Heart left ventricle (tissue), 16 donors: Measurements from ENCODE around the gene SYCN. TPM values are rescaled to one million over a fixed set of nuclear protein-coding genes. Genes with fewer than 3 reads are reported as not detected.

Experiments
- ATAC-seq, 4 donors: fragments of 200-7000 bp; cut with Tn5 transposase; one replicate each; pipeline ENCODE4 v1.9.1; 2020 to 2022; ENCODE audit warnings: moderate library complexity in 4 of 4, mild to moderate bottlenecking in 3 of 4, moderate number of reproducible peaks in 1 of 4
- DNase-seq, 5 donors: peaks; one replicate each; pipeline ENCODE4 v3.0.0-alpha.2; 2020
- H3K27ac ChIP-seq, 12 donors: fragments of 200-600 bp; sonication (generic) in 4 of 12; one replicate each; pipeline versions ENCODE4 v1.5.0 to v1.8.0; 2016 to 2022; ENCODE audit warnings: mild to moderate bottlenecking in 2 of 12
- H3K27me3 ChIP-seq, 9 donors: fragments of 200-600 bp; sonication (generic) in 2 of 9; one replicate each; pipeline versions ENCODE4 v1.5.1 to v1.8.0; 2016 to 2022; ENCODE audit warnings: mild to moderate bottlenecking in 3 of 9
- H3K36me3 ChIP-seq, 9 donors: fragments of 200-600 bp; sonication (generic) in 2 of 9; one replicate each; pipeline versions ENCODE4 v1.5.0 to v1.8.0; 2018 to 2022; ENCODE audit warnings: mild to moderate bottlenecking in 2 of 9
- H3K4me1 ChIP-seq, 12 donors: fragments of 200-600 bp; sonication (generic) in 4 of 12; one replicate each; pipeline versions ENCODE4 v1.5.0 to v1.8.0; 2016 to 2022; ENCODE audit warnings: mild to moderate bottlenecking in 3 of 12
- H3K4me3 ChIP-seq, 12 donors: fragments of 200-600 bp; sonication (generic) in 4 of 12; one replicate each; pipeline versions ENCODE4 v1.5.0 to v1.8.0; 2017 to 2022; ENCODE audit warnings: mild to moderate bottlenecking in 9 of 12, moderate library complexity in 4 of 12
- H3K9me3 ChIP-seq, 12 donors: fragments of 200-600 bp; sonication (generic) in 4 of 12; one replicate each; pipeline versions ENCODE4 v1.5.0 to v1.8.0; 2016 to 2022; ENCODE audit warnings: mild to moderate bottlenecking in 1 of 12
- POLR2A ChIP-seq, 2 donors: fragments of 450-650 bp; IDR thresholded peaks; one replicate each; pipeline ENCODE4 v1.6.1; 2017; ENCODE audit warnings: antibody characterized with exemption in 2 of 2, mild to moderate bottlenecking in 2 of 2, moderate library complexity in 2 of 2
- WGBS, 4 donors: extraction: QIAGEN DNeasy Blood & Tissue Kit in 2 of 4; methylation state at CpG; one replicate each; pipeline versions ENCODE4 v1.1.5 to v1.1.7; 2013 to 2018; 5-methylcytosine and 5-hydroxymethylcytosine counted together
- intact Hi-C, 10 donors: fragments of 100-400 bp; cut with DNase I; formaldehyde crosslinking; loops; one replicate each; pipeline versions ENCODE4 v1.11.1 to v1.14.2; 2022
- long read RNA-seq, 3 donors: library from polyadenylated mRNA; unstranded; transcript quantifications; one replicate each; pipeline ENCODE4 v2.0.0, GENCODE V29; 2020 to 2021
- polyA plus RNA-seq, 2 donors: library from polyadenylated mRNA; stranded (reverse); fragments of 200-250 nt; gene quantifications; one replicate each; pipeline ENCODE4 v1.2.3, GENCODE V29; 2013
- total RNA-seq, 9 donors: library from RNA; depleted of rRNA in 2 of 9; stranded (reverse); fragments of >200 nt in 2 of 9; fragmentation: NEBNext Ultra II Directional in 3 of 9; extraction: Animal tissue kit (Norgen Biotek cat#: 25700) in 3 of 9; gene quantifications; one replicate each; pipeline versions ENCODE4 v1.1.0 to v1.2.4, GENCODE V29; 2016 to 2023
- TF ChIP-seq, protein P1 (sequence below), 12 donors: fragments of 200-600 bp; sonication (generic) in 4 of 12; IDR thresholded peaks; one replicate each; pipeline versions ENCODE4 v1.5.0 to v1.8.0; 2018 to 2022; ENCODE audit warnings: antibody characterized with exemption in 12 of 12, mild to moderate bottlenecking in 5 of 12
- donor health status: ischemic (EF 13 %, LVEDD 7.1; RV severe dilation, severe dysfunction).
- donor health status: healthy with polysubstance abuse.
- donor health status: DM: no; HTN: yes; CAD: no.
- donor health status: DM: no; HTN: no; CAD: no.
- donor health status: ischemic (EF 25% LVEDD 6.9; RV normal size, moderate dysfunction).
- donor health status: ischemic (EF 25% LVEDD 5.7; RV mildly dilated, moderate dysfunction).
- donor health status: healthy.
- donor health status: DM: yes; HTN: yes; CAD: no.
- donor health status: ischemic (EF 35%, LVEDD 5.7; RV mildly dilated, moderate dysfunction).
- donor health status: nonischemic (EF 11% LVEDD 7.7; RV severe dilation, severe dysfunction).
- donor health status: DM: yes; HTN: yes; CAD: no.
- donor health status: PGD.
- donor health status: ischemic (EF 29% LVEDD 5.4; RV normal size, mild dysfunction).
- donor health status: nonischemic (EF 23%, LVEDD 6.1; RV moderate dilation, normal function).

The SYCN gene
- under 1 TPM in 1 of 9 donors, not detected in 8; 0.77 TPM for total RNA-seq
- polyA plus RNA-seq = not detected
- long read RNA-seq, donor 1 = 0 reads
- long read RNA-seq, donor 2 = 0 reads
- long read RNA-seq, donor 3 = 0 reads

- Histone ChIP-seq H3K27me3 (peaks cover 16 to 92% (median 57%) of the 10 kb centered on the region in 9 donors), H3K36me3 (no peaks in the 10 kb centered on the region), H3K9me3 (no peaks in the 10 kb centered on the region), H3K27ac (no peak within 1 kb of the TSS), H3K4me3 (no peak within 1 kb of the TSS), H3K4me1 (no peaks in the 10 kb centered on the region)
- ATAC-seq (no peak), DNase-seq (no peak)
- WGBS, 4 donors = 20 to 29% (median 25%) methylated on average over 29 to 57 of the region's 57 CpGs
- TF ChIP-seq, protein P1, sequence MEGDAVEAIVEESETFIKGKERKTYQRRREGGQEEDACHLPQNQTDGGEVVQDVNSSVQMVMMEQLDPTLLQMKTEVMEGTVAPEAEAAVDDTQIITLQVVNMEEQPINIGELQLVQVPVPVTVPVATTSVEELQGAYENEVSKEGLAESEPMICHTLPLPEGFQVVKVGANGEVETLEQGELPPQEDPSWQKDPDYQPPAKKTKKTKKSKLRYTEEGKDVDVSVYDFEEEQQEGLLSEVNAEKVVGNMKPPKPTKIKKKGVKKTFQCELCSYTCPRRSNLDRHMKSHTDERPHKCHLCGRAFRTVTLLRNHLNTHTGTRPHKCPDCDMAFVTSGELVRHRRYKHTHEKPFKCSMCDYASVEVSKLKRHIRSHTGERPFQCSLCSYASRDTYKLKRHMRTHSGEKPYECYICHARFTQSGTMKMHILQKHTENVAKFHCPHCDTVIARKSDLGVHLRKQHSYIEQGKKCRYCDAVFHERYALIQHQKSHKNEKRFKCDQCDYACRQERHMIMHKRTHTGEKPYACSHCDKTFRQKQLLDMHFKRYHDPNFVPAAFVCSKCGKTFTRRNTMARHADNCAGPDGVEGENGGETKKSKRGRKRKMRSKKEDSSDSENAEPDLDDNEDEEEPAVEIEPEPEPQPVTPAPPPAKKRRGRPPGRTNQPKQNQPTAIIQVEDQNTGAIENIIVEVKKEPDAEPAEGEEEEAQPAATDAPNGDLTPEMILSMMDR (IDR thresholded peaks at IDR 0.05) = no peak
- no peak for TF ChIP-seq POLR2A (IDR thresholded peaks at IDR 0.05)
- intact Hi-C loops = loop anchor here in 2 of 10 donors (10.0 kb wide), 1 partner anchor 111 kb away; no protein-coding TSS in a partner anchor
Observed at GRCh38 chr19:39203372-39204341, at the start of gene SYCN. SYCN (minus strand) TSS chr19:39204263; CDS start chr19:39204254, 9 bp downstream.

DNA sequence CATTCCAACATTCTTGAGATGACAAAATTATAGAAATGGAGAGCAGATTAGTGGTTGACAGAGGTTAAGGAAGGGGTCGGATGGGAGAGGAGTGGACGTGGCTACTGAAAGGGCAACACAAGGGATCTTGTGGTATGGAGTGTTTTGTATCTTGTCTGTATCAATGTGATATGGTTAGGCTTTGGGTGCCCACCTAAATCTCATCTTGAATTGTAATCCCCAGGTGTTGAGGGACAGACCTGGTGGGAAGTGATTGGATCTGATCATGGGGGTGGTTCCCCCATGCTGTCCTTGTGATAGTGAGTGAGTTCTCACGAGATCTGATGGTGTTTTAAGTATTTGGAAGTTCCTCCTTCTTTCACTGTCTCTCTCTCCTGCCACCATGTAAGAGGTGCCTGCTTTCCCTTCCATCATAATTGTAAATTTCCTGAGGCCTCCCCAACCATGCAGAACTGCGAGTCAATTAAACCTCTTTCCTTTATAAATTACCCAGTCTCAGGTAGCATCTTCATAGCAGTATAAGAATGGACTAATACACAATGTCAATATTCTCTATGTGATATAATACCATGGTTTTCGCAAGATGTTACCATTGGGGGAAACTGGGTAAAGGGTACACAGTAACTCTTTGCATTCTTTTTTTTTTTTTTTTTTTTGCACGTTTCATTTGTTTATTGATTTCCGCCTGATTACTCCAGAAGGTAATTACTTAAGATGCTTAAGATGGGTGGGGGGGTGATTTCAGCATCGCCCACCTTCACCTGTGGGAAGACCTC, 49.5 kb upstream of the SYCN start:
- intact Hi-C loops = no loop called here
- Histone ChIP-seq H3K9me3 (peaks cover 0 to 8% (median 0%) of the 10 kb centered on the region in 12 donors), H3K27me3 (peaks cover 9 to 81% (median 32%) of the 10 kb centered on the region in 9 donors), H3K27ac (no peak overlapping the region), H3K4me1 (no peaks in the 10 kb centered on the region), H3K36me3 (no peaks in the 10 kb centered on the region), H3K4me3 (no peak overlapping the region)
- WGBS, 4 donors = 79 to 87% (median 85%) methylated on average over 8 of the region's 8 CpGs
- ATAC-seq (no peak), DNase-seq (no peak)
- no peak for TF ChIP-seq POLR2A (IDR thresholded peaks at IDR 0.05)
- TF ChIP-seq, protein P1 (IDR thresholded peaks at IDR 0.05) = no peak

DNA sequence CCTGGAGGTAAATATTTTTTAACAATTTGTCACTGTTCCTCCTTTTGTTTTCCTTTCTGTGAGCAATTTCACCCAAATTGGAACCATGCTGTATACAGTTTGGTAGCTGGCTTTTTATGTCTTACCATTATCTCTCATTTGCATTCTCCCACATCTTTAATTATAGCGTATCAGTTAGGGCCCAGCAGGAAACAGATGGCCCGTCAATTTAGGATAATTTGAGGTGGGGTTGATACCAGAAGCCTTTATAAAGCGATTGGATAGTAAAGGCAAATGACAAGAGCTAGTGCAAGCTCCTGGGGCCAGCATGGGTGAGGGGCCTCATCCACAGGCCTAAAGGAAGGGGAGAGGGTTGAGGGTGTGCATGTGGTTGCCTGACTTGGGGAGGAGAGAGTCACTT, 48.4 kb upstream of the SYCN start:
- intact Hi-C loops = no loop called here
- Histone ChIP-seq H3K36me3 (no peaks in the 10 kb centered on the region), H3K4me1 (peaks cover 0 to 8% (median 1%) of the 10 kb centered on the region in 12 donors), H3K27me3 (peaks cover 17 to 81% (median 41%) of the 10 kb centered on the region in 9 donors), H3K4me3 (no peak overlapping the region), H3K9me3 (peaks cover 0 to 8% (median 0%) of the 10 kb centered on the region in 12 donors), H3K27ac (no peak overlapping the region)
- WGBS, 4 donors = 31 to 39% (median 33%) methylated on average over 3 of the region's 3 CpGs
- ATAC-seq (no peak), DNase-seq (no peak)
- TF ChIP-seq, protein P1 (IDR thresholded peaks at IDR 0.05) = no peak
- no peak for TF ChIP-seq POLR2A (IDR thresholded peaks at IDR 0.05)
